ENCODE results near the gene FLRT1.
A peak's percentile ranks its signal among the peaks of the same experiment; 100 is the strongest.

FLRT1 gene

GRCh38 chr11:63996512-63996911 lies 39.2 kb upstream of the FLRT1 start:
- no peak for DNase-seq (ENCODE audit: low read depth, low spot score)
- TF ChIP-seq CTCF (IDR thresholded peaks at IDR 0.05; ENCODE audit: low read depth, low read length) = no peak
- in situ Hi-C loops (cut with HindIII; ENCODE audit: low sequenced_read_pairs) = no loop called here
- H3K4me3 ChIP-seq (ENCODE audit: low read depth, low read length) = no peak overlapping the region

GRCh38 chr11:63997104-63997700 lies 38.5 kb upstream of the FLRT1 start:
- H3K4me3 ChIP-seq (ENCODE audit: low read depth, low read length) = no peak overlapping the region
- TF ChIP-seq CTCF (IDR thresholded peaks at IDR 0.05; ENCODE audit: low read depth, low read length) = no peak
- no peak for DNase-seq (ENCODE audit: low read depth, low spot score)
- in situ Hi-C loops (cut with HindIII; ENCODE audit: low sequenced_read_pairs) = no loop called here

- H3K4me3 ChIP-seq (ENCODE audit: low read depth, low read length) = no peak overlapping the region
- in situ Hi-C loops (cut with HindIII; ENCODE audit: low sequenced_read_pairs) = no loop called here
- TF ChIP-seq CTCF (IDR thresholded peaks at IDR 0.05; ENCODE audit: low read depth, low read length) = no peak
- DNase-seq (ENCODE audit: low read depth, low spot score) = no peak
Observed at GRCh38 chr11:63997801-63998337, 37.9 kb upstream of the FLRT1 start.

GRCh38 chr11:63998558-63999348 lies 37.0 kb upstream of the FLRT1 start:
- no peak for DNase-seq (ENCODE audit: low read depth, low spot score)
- H3K4me3 ChIP-seq (ENCODE audit: low read depth, low read length) = no peak overlapping the region
- in situ Hi-C loops (cut with HindIII; ENCODE audit: low sequenced_read_pairs) = no loop called here
- TF ChIP-seq CTCF (IDR thresholded peaks at IDR 0.05; ENCODE audit: low read depth, low read length) = no peak

- peak overlapping the region; percentile 10 for H3K4me3 ChIP-seq (ENCODE audit: low read depth, low read length)
- DNase-seq (ENCODE audit: low read depth, low spot score) = peak; percentile 46
- no peak for TF ChIP-seq CTCF (IDR thresholded peaks at IDR 0.05; ENCODE audit: low read depth, low read length)
- in situ Hi-C loops (cut with HindIII; ENCODE audit: low sequenced_read_pairs) = loop anchor here (10.0 kb wide), 2 partner anchors 115 to 165 kb away; partner anchors contain the start of gene MACROD1
Observed at GRCh38 chr11:63999349-64000025, 36.2 kb upstream of the FLRT1 start.

GRCh38 chr11:64000026-64000739 lies 35.5 kb upstream of the FLRT1 start:
- in situ Hi-C loops (cut with HindIII; ENCODE audit: low sequenced_read_pairs) = loop anchor here (10.0 kb wide), 2 partner anchors 115 to 165 kb away; partner anchors contain the start of gene MACROD1
- peak; percentile 65 for DNase-seq (ENCODE audit: low read depth, low spot score)
- peak; percentile 66 for TF ChIP-seq CTCF (IDR thresholded peaks at IDR 0.05; ENCODE audit: low read depth, low read length)
- H3K4me3 ChIP-seq (ENCODE audit: low read depth, low read length) = no peak overlapping the region
